ENCODE measurements around the gene DYNC2I2. TPM values are rescaled to one million over a fixed set of nuclear protein-coding genes. Genes with fewer than 3 reads are reported as not detected.
A peak's percentile ranks its signal among the peaks of the same experiment; 100 is the strongest.

Gene DYNC2I2
- total and polyA plus RNA-seq, 10 of the 15 experiments (the other 5 are each of a cell fraction or from before 2014, with no cell fraction given): 0.89 to 118 (median 47.9) TPM

DNA sequence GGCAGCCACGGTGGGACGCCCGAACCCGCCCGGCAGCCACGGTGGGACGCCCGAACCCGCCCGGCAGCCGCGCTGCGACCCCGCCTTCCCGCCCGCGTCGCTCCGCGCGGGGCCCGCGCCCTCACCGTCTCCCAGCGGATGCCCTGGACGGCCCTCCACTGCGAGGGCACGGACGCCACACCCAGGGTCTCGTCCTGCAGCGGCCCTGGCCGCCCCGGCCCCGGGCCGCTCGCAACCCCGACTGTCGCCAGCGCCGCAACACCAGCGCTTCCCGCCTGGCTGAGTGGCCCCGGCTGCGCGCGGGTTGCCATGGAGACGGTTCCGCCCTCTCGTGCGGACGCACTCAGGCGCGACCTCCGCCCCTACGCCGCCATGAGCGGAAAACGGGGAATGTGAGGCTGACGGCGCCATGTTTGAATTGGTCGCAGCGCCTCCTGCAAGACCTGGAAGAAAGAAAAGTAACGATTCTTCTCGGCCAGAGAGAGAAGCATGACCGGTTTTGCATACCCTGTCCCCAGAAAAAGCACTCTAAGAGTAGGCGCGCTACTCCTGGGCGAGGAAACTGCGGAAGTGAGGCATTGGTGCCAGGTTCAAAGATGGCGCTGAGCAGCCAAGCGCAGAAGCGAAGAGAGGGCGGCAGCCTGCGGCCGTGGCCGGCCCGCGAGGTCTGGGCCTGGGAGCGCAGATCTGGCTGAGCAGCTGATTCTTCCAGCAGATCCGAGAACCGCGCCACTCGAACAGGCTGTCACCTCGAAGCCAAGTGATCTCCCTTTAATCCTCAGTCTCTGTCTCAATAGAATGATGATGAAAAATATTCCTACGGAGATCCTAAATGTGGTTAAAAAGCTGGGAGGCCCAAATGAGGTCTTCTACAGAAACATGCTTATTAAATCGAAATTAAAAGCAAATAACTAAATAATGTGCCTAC lies at the start of gene DYNC2I2 (continued):
- TF ChIP-seq, protein P1, sequence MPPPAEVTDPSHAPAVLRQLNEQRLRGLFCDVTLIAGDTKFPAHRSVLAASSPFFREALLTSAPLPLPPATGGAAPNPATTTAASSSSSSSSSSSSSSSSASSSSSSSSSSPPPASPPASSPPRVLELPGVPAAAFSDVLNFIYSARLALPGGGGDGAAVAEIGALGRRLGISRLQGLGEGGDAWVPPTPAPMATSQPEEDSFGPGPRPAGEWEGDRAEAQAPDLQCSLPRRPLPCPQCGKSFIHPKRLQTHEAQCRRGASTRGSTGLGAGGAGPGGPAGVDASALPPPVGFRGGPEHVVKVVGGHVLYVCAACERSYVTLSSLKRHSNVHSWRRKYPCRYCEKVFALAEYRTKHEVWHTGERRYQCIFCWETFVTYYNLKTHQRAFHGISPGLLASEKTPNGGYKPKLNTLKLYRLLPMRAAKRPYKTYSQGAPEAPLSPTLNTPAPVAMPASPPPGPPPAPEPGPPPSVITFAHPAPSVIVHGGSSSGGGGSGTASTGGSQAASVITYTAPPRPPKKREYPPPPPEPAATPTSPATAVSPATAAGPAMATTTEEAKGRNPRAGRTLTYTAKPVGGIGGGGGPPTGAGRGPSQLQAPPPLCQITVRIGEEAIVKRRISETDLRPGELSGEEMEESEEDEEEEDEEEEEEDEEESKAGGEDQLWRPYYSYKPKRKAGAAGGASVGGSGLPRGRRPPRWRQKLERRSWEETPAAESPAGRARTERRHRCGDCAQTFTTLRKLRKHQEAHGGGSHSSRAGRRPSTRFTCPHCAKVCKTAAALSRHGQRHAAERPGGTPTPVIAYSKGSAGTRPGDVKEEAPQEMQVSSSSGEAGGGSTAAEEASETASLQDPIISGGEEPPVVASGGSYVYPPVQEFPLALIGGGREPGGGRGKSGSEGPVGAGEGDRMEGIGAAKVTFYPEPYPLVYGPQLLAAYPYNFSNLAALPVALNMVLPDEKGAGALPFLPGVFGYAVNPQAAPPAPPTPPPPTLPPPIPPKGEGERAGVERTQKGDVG (CRISPR knock-in tag; IDR thresholded peaks at IDR 0.05): no peak
- TF ChIP-seq RFX5 (IDR thresholded peaks at IDR 0.05; ENCODE audit: low read depth, low read length) (no peak), HDAC2 (IDR thresholded peaks at IDR 0.05) (no peak), PAX8 (IDR thresholded peaks at IDR 0.05) (peak; percentile 98), RUNX3 (IDR thresholded peaks at IDR 0.05; ENCODE audit: low read length) (peak; percentile 60; the same call in 1 of the 2 replicates), HDAC6 (IDR thresholded peaks at IDR 0.05; ENCODE audit: unreplicated experiment) (no peak), TCF12 (IDR thresholded peaks at IDR 0.05; ENCODE audit: low read depth, low read length) (peak; percentile 35; the same call in 1 of the 2 replicates), KLF5 (IDR thresholded peaks at IDR 0.05; ENCODE audit: partially characterized antibody) (no peak), TCF7 (IDR thresholded peaks at IDR 0.05; ENCODE audit: borderline replicate concordance) (no peak), NFYA (IDR thresholded peaks at IDR 0.05; ENCODE audit: borderline replicate concordance, low read depth, low read length) (no peak), ZNF384 (IDR thresholded peaks at IDR 0.05; ENCODE audit: borderline replicate concordance, low read depth, low read length) (0 out of 2 replicates have a peak, but pooled peaks have one; percentile 26), CHD4 (IDR thresholded peaks at IDR 0.05) (no peak), SUZ12 (IDR thresholded peaks at IDR 0.05; ENCODE audit: unreplicated experiment) (no peak), ZNF217 (IDR thresholded peaks at IDR 0.05) (0 out of 2 replicates have a peak, but pooled peaks have one; percentile 34), ETV6 (conservative IDR thresholded peaks at IDR 0.05 in 1 of 2, IDR thresholded peaks at IDR 0.05 in 1 of 2; ENCODE audit: borderline replicate concordance in 1 of 2, low read depth in 1 of 2) (no peak), BHLHE40 (IDR thresholded peaks at IDR 0.05; ENCODE audit: borderline replicate concordance in 1 of 2, low read depth in 2 of 2, low read length in 1 of 2) (peak; percentile 90 to 97), YBX1 (IDR thresholded peaks at IDR 0.05) (no peak)
- TF ChIP-seq, protein P2, sequence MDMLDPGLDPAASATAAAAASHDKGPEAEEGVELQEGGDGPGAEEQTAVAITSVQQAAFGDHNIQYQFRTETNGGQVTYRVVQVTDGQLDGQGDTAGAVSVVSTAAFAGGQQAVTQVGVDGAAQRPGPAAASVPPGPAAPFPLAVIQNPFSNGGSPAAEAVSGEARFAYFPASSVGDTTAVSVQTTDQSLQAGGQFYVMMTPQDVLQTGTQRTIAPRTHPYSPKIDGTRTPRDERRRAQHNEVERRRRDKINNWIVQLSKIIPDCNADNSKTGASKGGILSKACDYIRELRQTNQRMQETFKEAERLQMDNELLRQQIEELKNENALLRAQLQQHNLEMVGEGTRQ (IDR thresholded peaks at IDR 0.05; ENCODE audit: borderline replicate concordance, low read depth, low read length): no peak
- TF ChIP-seq, protein P3, sequence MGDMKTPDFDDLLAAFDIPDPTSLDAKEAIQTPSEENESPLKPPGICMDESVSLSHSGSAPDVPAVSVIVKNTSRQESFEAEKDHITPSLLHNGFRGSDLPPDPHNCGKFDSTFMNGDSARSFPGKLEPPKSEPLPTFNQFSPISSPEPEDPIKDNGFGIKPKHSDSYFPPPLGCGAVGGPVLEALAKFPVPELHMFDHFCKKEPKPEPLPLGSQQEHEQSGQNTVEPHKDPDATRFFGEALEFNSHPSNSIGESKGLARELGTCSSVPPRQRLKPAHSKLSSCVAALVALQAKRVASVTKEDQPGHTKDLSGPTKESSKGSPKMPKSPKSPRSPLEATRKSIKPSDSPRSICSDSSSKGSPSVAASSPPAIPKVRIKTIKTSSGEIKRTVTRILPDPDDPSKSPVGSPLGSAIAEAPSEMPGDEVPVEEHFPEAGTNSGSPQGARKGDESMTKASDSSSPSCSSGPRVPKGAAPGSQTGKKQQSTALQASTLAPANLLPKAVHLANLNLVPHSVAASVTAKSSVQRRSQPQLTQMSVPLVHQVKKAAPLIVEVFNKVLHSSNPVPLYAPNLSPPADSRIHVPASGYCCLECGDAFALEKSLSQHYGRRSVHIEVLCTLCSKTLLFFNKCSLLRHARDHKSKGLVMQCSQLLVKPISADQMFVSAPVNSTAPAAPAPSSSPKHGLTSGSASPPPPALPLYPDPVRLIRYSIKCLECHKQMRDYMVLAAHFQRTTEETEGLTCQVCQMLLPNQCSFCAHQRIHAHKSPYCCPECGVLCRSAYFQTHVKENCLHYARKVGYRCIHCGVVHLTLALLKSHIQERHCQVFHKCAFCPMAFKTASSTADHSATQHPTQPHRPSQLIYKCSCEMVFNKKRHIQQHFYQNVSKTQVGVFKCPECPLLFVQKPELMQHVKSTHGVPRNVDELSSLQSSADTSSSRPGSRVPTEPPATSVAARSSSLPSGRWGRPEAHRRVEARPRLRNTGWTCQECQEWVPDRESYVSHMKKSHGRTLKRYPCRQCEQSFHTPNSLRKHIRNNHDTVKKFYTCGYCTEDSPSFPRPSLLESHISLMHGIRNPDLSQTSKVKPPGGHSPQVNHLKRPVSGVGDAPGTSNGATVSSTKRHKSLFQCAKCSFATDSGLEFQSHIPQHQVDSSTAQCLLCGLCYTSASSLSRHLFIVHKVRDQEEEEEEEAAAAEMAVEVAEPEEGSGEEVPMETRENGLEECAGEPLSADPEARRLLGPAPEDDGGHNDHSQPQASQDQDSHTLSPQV (IDR thresholded peaks at IDR 0.05): no peak
- TF ChIP-seq, protein P4, sequence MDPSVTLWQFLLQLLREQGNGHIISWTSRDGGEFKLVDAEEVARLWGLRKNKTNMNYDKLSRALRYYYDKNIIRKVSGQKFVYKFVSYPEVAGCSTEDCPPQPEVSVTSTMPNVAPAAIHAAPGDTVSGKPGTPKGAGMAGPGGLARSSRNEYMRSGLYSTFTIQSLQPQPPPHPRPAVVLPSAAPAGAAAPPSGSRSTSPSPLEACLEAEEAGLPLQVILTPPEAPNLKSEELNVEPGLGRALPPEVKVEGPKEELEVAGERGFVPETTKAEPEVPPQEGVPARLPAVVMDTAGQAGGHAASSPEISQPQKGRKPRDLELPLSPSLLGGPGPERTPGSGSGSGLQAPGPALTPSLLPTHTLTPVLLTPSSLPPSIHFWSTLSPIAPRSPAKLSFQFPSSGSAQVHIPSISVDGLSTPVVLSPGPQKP (IDR thresholded peaks at IDR 0.05; ENCODE audit: low read depth, low read length): peak; percentile 69

Data from GM12878 (cell line).